Left cardiac atrium (tissue), 4 donors: ENCODE measurements around the gene WSCD1. TPM values are rescaled to one million over a fixed set of nuclear protein-coding genes. Genes with fewer than 3 reads are reported as not detected.

Source experiments
- ATAC-seq, 2 donors: fragments of 200-7000 bp; cut with Tn5 transposase; one replicate each; pipeline ENCODE4 v1.9.1; 2020; ENCODE audit warnings: mild to moderate bottlenecking in 2 of 2, moderate library complexity in 2 of 2
- DNase-seq: peaks from one replicate; pipeline ENCODE4 v3.0.0-alpha.2; 2020
- intact Hi-C, 2 donors: fragments of 100-400 bp; cut with DNase I; formaldehyde crosslinking; loops; one replicate each; pipeline versions ENCODE4 v1.14.1 to v1.15.1; 2022 to 2023
- total RNA-seq, 2 donors: library from RNA; stranded (reverse); fragmentation: NEBNext Ultra II Directional; extraction: Animal tissue kit (Norgen Biotek cat#: 25700); gene quantifications; one replicate each; pipeline ENCODE4 v1.2.1, GENCODE V29; 2021
- donor health status: DM: no; HTN: yes; CAD: no.
- donor health status: DM: no; HTN: yes; CAD: no; lungs with severe emphysema.
- donor health status: DM: yes; HTN: yes; CAD: no.
- donor health status: Dilated cardiomyopathy.

WSCD1 gene
- total RNA-seq, 2 donors from 2014 or later, result 2.6 to 10.1 TPM

- no peak for ATAC-seq
- intact Hi-C loops, result no loop called here
Observed at GRCh38 chr17:6166492-6167179, 96.5 kb downstream of the WSCD1 start.

GRCh38 chr17:6168296-6168695 is 98.1 kb downstream of the WSCD1 start:
- intact Hi-C loops, result no loop called here
- DNase-seq (no peak), ATAC-seq (no peak)

More at GRCh38 chr17:6166492-6167179, 96.5 kb downstream of the WSCD1 start:
- DNase-seq, result no peak

GRCh38 chr17:6170349-6170748 is 100.2 kb downstream of the WSCD1 start:
- ATAC-seq (no peak), DNase-seq (no peak)
- intact Hi-C loops, result no loop called here

- no peak for ATAC-seq
Observed at GRCh38 chr17:6172642-6173330, 102.6 kb downstream of the WSCD1 start.

GRCh38 chr17:6173653-6174052 is 103.5 kb downstream of the WSCD1 start:
- intact Hi-C loops, result no loop called here
- ATAC-seq, result no peak
- no peak for DNase-seq

More at GRCh38 chr17:6172642-6173330, 102.6 kb downstream of the WSCD1 start:
- intact Hi-C loops, result no loop called here
- no peak for DNase-seq
